NCI-H1417 (cell line): ENCODE data around the gene KCNN1.
"Not testable (repeated sequence)": the region's sequence is repeated elsewhere in the genome, so short reads cannot be mapped to it uniquely, and the experiment has no call there.

ENCODE experiments used
- DNase-seq, 3 experiments: peaks; one replicate each; lab custom pipeline; 2025; lab: John Stamatoyannopoulos, UW

Gene KCNN1

GRCh38 chr19:17966550-17967256 lies at the start of gene KCNN1:
TSS of gene KCNN1 (plus strand) at chr19:17967107. CDS start at chr19:17973889, 6,782 bp downstream.
- DNase-seq = peak in 2 of 3 experiments; percentile 23 to 32

DNA sequence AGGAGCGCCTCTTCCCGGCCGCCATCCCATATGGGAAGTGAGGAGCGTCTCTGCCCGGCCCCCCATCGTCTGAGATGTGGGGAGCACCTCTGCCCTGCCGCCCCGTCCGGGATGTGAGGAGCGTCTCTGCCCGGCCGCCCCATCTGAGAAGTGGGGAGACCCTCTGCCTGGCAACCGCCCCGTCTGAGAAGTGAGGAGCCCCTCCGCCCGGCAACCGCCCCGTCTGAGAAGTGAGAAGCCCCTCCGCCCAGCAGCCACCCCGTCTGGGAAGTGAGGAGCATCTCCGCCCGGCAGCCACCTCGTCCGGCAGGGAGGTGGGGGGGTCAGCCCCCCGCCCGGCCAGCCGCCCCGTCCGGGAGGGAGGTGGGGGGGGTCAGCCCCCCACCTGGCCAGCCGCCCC lies 48.8 kb upstream of the KCNN1 start:
- not testable (repeated sequence) for DNase-seq

DNA sequence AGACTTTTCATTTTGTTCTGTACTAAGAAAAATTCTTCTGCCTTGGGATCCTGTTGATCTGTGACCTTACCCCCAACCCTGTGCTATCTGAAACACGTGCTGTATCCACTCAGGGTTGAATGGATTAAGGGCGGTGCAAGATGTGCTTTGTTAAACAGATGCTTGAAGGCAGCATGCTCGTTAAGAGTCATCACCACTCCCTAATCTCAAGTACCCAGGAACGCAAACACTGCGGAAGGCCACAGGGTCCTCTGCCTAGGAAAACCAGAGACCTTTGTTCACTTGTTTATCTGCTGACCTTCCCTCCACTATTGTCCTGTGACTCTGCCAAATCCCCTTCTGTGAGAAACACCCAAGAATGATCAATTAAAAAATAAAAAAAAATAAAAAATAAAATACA lies 47.8 kb upstream of the KCNN1 start:
- DNase-seq = peak in 2 of 3 experiments; percentile 5

DNA sequence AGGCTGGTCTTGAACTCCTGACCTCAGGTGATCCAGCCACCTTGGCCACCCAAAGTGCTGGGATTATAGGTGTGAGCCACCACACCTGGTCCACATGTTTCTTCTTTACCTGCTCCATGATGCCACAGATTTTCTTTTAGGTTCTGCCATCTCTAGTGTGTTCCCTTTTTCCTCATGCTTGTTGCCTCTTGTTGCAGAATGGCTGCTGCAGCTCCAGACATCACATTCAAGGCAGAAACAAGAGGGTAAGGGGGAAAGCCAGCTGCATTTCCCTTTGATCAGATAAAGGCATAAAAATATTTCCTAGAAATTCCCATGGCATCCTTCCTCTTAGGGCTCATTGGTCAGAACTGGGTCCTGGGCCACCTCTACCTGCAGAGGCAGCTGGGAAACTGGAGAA lies 46.4 kb upstream of the KCNN1 start:
- DNase-seq = no peak

DNA sequence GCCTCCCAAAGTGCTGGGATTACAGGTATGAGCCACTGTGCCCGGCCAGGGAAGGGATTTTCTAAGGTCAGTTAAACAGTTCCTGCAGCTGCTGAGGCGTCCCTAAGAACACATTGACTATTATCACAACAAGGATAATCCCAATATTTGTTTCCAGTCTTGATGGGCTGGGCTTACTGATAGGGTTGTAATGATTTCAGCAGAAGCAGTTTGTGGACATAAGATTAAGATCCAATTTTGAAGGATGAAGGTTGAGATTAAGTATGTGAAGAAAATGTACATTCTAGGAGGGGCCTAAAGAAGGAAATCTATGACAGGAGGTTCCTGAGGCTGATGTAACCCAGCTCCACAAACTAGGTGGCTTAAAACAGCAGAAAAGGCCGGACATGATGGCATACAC lies 44.8 kb upstream of the KCNN1 start:
- DNase-seq = no peak

- DNase-seq = no peak
These were observed 40.9 kb upstream of the KCNN1 start for GRCh38 chr19:17926044-17926443.

DNA sequence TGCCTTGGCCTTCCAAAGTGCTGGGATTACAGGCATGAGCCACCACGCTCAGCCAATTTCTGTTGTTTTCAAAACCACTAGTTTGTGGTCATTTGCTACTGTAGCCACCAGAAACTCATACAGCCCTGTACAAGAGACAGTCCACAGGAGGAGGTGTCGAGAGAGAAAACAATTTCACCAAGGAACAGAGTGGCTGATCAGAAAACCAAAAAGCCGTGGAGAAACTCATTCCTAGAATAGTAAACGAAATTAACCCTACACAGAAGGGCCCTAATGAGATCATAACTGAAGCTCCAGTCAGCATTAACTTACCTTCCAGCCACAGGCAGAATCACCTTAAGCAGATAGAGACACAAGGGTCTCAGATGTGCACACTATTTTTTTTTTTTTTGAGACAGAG lies 37.9 kb upstream of the KCNN1 start:
- no peak for DNase-seq

DNA sequence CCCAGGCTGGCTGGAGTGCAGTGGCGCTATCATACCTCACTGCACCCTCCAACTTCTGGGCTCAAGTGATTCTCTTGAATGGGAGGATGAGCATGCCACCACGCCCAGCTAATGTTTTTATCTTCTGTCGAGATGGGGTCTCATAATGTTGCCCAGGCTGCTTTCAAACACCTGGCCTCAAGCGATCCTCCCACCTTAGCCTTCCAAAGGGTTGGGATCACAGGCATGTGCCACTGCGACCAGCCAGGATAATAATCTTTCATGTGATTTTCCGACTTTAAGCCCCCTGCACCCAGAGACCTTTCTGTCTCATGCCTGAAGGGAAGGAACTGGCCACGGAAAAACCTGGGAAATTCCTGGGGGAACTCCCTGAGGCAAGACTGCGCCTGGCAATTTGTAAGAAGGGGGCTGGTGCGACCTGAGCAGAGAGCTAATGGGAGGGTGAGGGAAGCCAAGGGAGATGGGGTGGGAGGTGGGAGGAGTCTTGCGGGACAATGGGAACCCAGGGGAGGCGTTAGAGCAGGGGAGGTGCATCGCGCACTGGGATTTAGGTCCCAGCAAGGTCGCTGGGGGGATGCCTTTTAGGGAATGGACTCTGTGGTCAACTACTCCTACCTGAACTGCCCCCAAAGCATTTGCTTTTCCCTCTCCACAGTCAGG lies 35.2 kb upstream of the KCNN1 start:
- DNase-seq = peak in 2 of 3 experiments; percentile 18 to 62

DNA sequence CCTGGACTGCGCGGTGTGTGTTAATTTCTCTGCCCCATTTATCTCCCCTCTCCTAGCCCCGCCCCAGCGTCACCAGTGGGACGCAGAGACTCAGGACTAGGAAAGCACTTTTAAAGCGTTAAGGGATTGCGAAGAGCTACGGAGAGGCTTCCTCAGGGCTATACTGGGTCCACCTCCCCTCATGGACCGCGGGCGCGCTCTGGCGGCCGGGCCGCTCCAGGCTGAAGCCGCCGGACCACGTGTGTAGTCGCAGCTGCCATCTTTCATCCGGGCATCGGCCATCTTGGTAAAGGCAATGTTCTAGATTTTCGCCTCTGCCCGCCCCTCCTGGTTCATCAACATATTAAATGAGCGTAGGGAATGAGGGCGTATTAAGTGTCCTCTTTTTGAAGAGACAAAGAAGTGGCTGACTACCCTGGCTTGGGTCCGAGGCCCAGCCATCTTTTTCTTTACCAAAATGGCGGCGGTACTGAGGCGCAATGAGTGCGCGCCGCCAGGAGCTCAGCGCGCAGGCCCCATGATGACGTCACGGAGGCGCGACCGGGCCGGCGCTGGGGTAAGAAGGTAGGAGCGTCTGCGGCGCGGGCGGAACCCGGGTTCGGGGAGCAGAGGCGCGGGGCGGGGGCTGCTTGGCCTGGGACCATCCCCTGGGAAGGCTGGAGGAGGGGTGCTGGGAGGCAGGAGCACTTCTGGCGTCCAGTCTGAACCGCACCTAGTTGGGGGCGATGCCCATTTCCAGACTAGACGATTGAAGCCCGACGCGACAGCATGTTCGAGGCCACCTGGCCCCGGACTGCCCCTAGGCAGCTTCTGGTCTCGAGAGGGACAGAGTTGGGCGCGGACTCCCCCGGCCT lies 34.2 kb upstream of the KCNN1 start, which contains the start of gene CCDC124:
CCDC124 (plus strand) TSS at position 531 of the 854 bp plus-strand sequence. CDS start 3,406 bp downstream, outside the sequence.
- DNase-seq = peak; percentile 89 to 98 (median 96)

DNA sequence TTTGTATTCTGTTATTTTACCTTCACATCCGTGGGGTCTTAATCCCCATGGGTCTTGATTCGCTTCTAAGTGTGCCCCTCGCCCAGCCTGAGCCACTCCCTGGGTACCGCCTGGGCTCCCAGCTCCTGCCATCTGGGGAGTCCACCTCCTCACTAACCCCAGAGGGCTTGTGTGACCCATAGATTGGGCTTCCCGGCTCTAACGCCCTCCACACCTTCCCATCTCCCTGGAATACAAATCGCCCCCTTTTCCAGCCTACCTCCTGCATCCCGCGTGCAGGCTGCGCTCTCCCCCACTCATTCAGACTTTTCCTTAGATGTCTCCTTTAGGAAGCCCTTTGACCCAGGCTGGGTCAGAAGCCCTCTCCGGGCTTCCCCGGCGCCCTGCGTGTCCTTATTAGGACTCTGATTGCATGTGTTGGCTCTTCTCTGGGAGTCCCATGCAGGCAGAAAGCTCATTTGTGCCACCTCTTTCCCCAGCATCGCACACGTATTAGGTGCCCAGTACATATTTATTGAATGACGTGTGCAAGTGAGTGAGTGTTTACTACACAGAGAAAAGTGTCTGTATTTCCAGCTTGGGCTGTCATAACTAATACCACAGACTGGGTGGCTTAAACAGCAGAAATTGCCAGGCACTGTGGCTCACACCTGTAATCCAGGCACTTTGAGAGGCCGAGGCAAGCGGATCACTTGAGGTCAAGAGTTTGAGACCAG lies 33.3 kb upstream of the KCNN1 start:
- no peak for DNase-seq

DNA sequence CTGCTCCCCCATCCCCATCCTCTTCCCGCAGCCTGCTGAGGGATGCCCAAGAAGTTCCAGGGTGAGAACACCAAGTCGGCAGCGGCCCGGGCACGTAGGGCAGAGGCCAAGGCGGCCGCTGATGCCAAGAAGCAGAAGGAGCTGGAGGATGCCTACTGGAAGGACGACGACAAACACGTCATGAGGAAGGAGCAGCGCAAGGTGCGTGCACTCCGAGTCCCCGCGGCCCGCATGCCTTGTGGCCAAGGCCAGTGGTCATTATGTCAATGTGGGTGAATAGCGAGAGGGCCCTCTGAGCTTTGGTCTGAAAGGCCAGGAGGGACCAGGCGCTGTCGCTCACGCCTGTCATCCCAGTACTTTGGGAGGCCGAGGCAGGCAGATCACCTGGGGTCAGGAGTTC lies 30.5 kb upstream of the KCNN1 start:
- no peak for DNase-seq

DNA sequence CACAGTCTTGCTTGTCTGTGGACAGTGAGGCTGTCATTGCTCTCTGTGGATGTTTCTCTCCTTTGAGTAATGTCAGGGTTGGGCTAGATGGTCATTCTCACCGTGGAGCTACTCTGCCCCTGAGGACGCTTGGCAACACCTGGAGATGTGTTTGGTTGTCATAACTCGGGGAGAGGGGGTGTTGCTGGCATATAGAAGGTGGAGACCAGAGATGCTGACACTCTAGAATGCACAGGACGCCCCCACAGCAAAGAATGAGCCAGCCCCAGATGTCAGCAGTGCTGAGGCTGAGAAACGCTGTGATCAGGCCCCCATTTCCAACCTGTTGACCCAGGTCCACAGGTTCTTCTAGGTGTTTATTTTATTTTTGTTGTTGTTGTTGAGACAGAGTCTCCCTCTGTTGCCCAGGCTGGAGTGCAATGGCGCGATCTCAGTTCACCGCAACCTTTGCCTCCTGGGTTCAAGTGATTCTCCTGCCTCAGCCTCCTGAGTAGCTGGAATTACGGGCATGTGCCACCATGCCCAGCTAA lies 29.5 kb upstream of the KCNN1 start:
- DNase-seq = no peak

- DNase-seq = peak; percentile 51 to 71 (median 58)
These were observed 28.6 kb upstream of the KCNN1 start for GRCh38 chr19:17938092-17938845.

GRCh38 chr19:17942181-17942580 lies 24.7 kb upstream of the KCNN1 start:
- DNase-seq = no peak

- no peak for DNase-seq
These were observed 24.2 kb upstream of the KCNN1 start for GRCh38 chr19:17942582-17943273.

GRCh38 chr19:17943274-17944221 lies 23.4 kb upstream of the KCNN1 start:
- peak in 1 of 3 experiments; percentile 69 for DNase-seq

DNA sequence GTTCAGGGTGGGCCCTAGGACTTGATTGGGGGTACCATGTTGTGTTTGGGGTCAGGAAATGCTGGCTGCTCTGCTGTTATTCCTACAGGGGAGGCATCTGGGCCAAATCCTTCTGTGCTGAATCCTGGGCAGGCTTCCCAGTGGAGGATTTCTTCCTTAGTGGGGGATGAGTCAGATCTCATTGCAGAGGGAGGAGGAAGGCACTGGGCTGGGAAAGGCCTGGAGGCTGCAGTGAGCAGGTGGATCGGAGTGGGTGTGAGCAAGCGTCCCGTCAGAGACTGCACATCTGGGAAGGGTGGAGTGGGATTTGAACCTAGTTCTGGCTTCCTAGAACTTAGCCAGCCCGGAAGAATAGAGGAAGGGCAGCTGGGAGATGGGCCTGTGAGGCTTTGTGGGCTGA lies 22.6 kb upstream of the KCNN1 start:
- no peak for DNase-seq

DNA sequence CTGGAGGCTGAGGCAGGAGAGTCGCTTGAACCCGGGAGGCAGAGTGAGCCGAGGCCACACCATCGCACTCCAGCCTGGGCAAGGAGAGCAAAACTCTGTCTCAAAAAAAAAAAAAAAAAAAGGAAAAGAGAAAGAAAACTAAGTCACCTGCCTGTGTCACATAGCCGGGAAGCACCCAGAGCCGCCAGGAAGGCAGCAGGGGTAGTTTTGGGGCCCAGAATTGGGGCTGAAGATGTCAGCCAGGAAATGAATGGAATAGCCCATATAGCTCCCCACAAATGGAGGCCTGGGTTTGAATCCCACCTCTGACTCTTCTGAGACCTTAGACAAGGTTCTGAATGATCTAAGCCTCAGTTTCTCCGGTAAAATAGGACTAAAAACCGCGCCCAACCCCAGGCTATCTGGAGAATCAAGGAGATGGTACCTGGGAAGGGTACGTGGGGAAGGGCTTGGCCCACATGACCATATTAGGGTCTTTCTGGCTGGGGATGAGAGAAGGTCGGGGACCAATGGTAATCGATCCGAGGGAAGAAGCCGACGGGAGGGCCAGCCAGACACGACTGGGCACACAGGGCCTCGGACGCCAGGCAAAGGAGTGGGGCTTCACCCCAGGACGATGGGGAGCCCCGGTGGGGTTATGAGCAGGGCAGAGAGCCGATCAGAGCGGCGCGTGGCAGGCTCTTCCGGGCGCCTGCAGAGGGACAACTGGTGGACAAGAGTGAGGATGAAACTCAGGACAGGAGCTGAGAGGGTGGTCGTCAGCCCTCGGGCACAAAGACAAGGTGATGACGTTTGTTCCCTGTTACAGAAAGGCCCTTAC lies 19.7 kb upstream of the KCNN1 start:
- DNase-seq = peak in 1 of 3 experiments; percentile 66
